ENCODE measurements around the gene SPATA22.
"Not testable (repeated sequence)": the region's sequence is repeated elsewhere in the genome, so short reads cannot be mapped to it uniquely, and the experiment has no call there.

SPATA22 gene

GRCh38 chr17:3401786-3402185 is 69.8 kb downstream of the SPATA22 start:
- H4K91ac ChIP-seq (ENCODE audit: low read depth, low read length, poor library complexity), result no peak overlapping the region
- no peak overlapping the region for H3K4me2 ChIP-seq (ENCODE audit: insufficient read depth, low read length, poor library complexity, severe bottlenecking)
- H2BK15ac ChIP-seq (ENCODE audit: low read length), result no peak overlapping the region
- no peak overlapping the region for H3K23ac ChIP-seq (ENCODE audit: low read depth, low read length, poor library complexity)
- WGBS, 2 donors (ENCODE audit: extremely low coverage in 2 of 2, insufficient read length in 2 of 2, insufficient replicate concordance in 1 of 2), result 100% methylated on average over 1 of the region's 2 CpGs
- no peak overlapping the region for H2BK12ac ChIP-seq (ENCODE audit: low read length)
- H2AK5ac ChIP-seq (ENCODE audit: low read depth, low read length), result no peak overlapping the region
- no peaks in the 10 kb centered on the region for H3K4me1 ChIP-seq (ENCODE audit: control insufficient read depth in 2 of 2, insufficient read depth in 1 of 2, low read depth in 1 of 2, low read length in 2 of 2)
- no peak overlapping the region for H4K8ac ChIP-seq (ENCODE audit: low read depth, low read length)
- no peak overlapping the region for H3K4ac ChIP-seq (ENCODE audit: low read length)
- H3K27me3 ChIP-seq (ENCODE audit: control insufficient read depth in 3 of 3, insufficient read depth in 3 of 3, low read depth in 1 of 3, low read length in 3 of 3), result no peaks in the 10 kb centered on the region
- no peak overlapping the region for H2BK120ac ChIP-seq (ENCODE audit: low read depth, low read length)
- H2BK5ac ChIP-seq (ENCODE audit: low read length), result no peak overlapping the region
- no peak overlapping the region for H3K27ac ChIP-seq (replicated peaks; ENCODE audit: low read length)
- DNase-seq (ENCODE audit: low spot score), result no peak
- no peak overlapping the region for H3K4me3 ChIP-seq (ENCODE audit: low read length in 2 of 2)
- H3K9ac ChIP-seq (ENCODE audit: low read depth, low read length, poor library complexity), result no peak overlapping the region
- H3K18ac ChIP-seq (ENCODE audit: low read length), result no peak overlapping the region
- no peaks in the 10 kb centered on the region for H3K36me3 ChIP-seq (replicated peaks in 1 of 2; ENCODE audit: control insufficient read depth in 2 of 2, insufficient read depth in 2 of 2, low read length in 2 of 2)
- no peak overlapping the region for H2AFZ ChIP-seq (ENCODE audit: low read length)
- H3K14ac ChIP-seq (ENCODE audit: low read length), result no peak overlapping the region
- no peaks in the 10 kb centered on the region for H3K79me1 ChIP-seq (ENCODE audit: low read depth, low read length)
- peaks cover 0 to 4% of the 10 kb centered on the region in 2 donors for H3K9me3 ChIP-seq (replicated peaks in 1 of 2; ENCODE audit: control insufficient read depth in 2 of 2, insufficient read depth in 1 of 2, low read depth in 1 of 2, low read length in 2 of 2)

GRCh38 chr17:3400055-3400454 is 71.6 kb downstream of the SPATA22 start:
- no peak overlapping the region for H3K14ac ChIP-seq (ENCODE audit: low read length)
- WGBS, 2 donors (ENCODE audit: extremely low coverage in 2 of 2, insufficient read length in 2 of 2, insufficient replicate concordance in 1 of 2), result no CpG with 5 or more reads among the region's 6 CpGs
- H3K27me3 ChIP-seq (ENCODE audit: control insufficient read depth in 3 of 3, insufficient read depth in 3 of 3, low read depth in 1 of 3, low read length in 3 of 3), result no peaks in the 10 kb centered on the region
- H2BK12ac ChIP-seq (ENCODE audit: low read length), result no peak overlapping the region
- H3K4me2 ChIP-seq (ENCODE audit: insufficient read depth, low read length, poor library complexity, severe bottlenecking), result no peak overlapping the region
- H3K9me3 ChIP-seq (replicated peaks in 1 of 2; ENCODE audit: control insufficient read depth in 2 of 2, insufficient read depth in 1 of 2, low read depth in 1 of 2, low read length in 2 of 2), result peaks cover 0 to 4% of the 10 kb centered on the region in 2 donors
- no peak overlapping the region for H2BK5ac ChIP-seq (ENCODE audit: low read length)
- no peak overlapping the region for H3K27ac ChIP-seq (replicated peaks; ENCODE audit: low read length)
- no peaks in the 10 kb centered on the region for H3K79me1 ChIP-seq (ENCODE audit: low read depth, low read length)
- no peak overlapping the region for H3K9ac ChIP-seq (ENCODE audit: low read depth, low read length, poor library complexity)
- no peak overlapping the region for H2AK5ac ChIP-seq (ENCODE audit: low read depth, low read length)
- H4K91ac ChIP-seq (ENCODE audit: low read depth, low read length, poor library complexity), result no peak overlapping the region
- H3K4me1 ChIP-seq (ENCODE audit: control insufficient read depth in 2 of 2, insufficient read depth in 1 of 2, low read depth in 1 of 2, low read length in 2 of 2), result no peaks in the 10 kb centered on the region
- DNase-seq (ENCODE audit: low spot score), result no peak
- no peak overlapping the region for H3K4me3 ChIP-seq (ENCODE audit: low read length in 2 of 2)
- no peak overlapping the region for H3K4ac ChIP-seq (ENCODE audit: low read length)
- H3K18ac ChIP-seq (ENCODE audit: low read length), result no peak overlapping the region
- H3K36me3 ChIP-seq (replicated peaks in 1 of 2; ENCODE audit: control insufficient read depth in 2 of 2, insufficient read depth in 2 of 2, low read length in 2 of 2), result no peaks in the 10 kb centered on the region
- H2BK120ac ChIP-seq (ENCODE audit: low read depth, low read length), result no peak overlapping the region
- H3K23ac ChIP-seq (ENCODE audit: low read depth, low read length, poor library complexity), result no peak overlapping the region
- no peak overlapping the region for H4K8ac ChIP-seq (ENCODE audit: low read depth, low read length)
- no peak overlapping the region for H2AFZ ChIP-seq (ENCODE audit: low read length)
- no peak overlapping the region for H2BK15ac ChIP-seq (ENCODE audit: low read length)

- Histone ChIP-seq H3K23ac (ENCODE audit: low read depth, low read length, poor library complexity) (no peak within 1 kb of the TSS), H3K9me3 (replicated peaks in 1 of 2; ENCODE audit: control insufficient read depth in 2 of 2, insufficient read depth in 1 of 2, low read depth in 1 of 2, low read length in 2 of 2) (peaks cover 0 to 2% of the 10 kb centered on the region in 2 donors), H2BK5ac (ENCODE audit: low read length) (no peak within 1 kb of the TSS), H3K36me3 (replicated peaks in 1 of 2; ENCODE audit: control insufficient read depth in 2 of 2, insufficient read depth in 2 of 2, low read length in 2 of 2) (no peaks in the 10 kb centered on the region), H3K4me3 (ENCODE audit: low read length in 2 of 2) (no peak within 1 kb of the TSS), H3K9ac (ENCODE audit: low read depth, low read length, poor library complexity) (no peak within 1 kb of the TSS), H2BK15ac (ENCODE audit: low read length) (no peak within 1 kb of the TSS), H3K4me2 (ENCODE audit: insufficient read depth, low read length, poor library complexity, severe bottlenecking) (no peak within 1 kb of the TSS), H3K18ac (ENCODE audit: low read length) (no peak within 1 kb of the TSS), H3K14ac (ENCODE audit: low read length) (no peak within 1 kb of the TSS), H2BK120ac (ENCODE audit: low read depth, low read length) (no peak within 1 kb of the TSS), H3K79me1 (ENCODE audit: low read depth, low read length) (no peaks in the 10 kb centered on the region), H3K27ac (replicated peaks; ENCODE audit: low read length) (no peak within 1 kb of the TSS), H2AFZ (ENCODE audit: low read length) (no peak within 1 kb of the TSS), H4K8ac (ENCODE audit: low read depth, low read length) (no peak within 1 kb of the TSS), H4K91ac (ENCODE audit: low read depth, low read length, poor library complexity) (no peak within 1 kb of the TSS), H3K4ac (ENCODE audit: low read length) (no peak within 1 kb of the TSS), H2BK12ac (ENCODE audit: low read length) (no peak within 1 kb of the TSS), H2AK5ac (ENCODE audit: low read depth, low read length) (no peak within 1 kb of the TSS), H3K27me3 (ENCODE audit: control insufficient read depth in 3 of 3, insufficient read depth in 3 of 3, low read depth in 1 of 3, low read length in 3 of 3) (no peaks in the 10 kb centered on the region), H3K4me1 (ENCODE audit: control insufficient read depth in 2 of 2, insufficient read depth in 1 of 2, low read depth in 1 of 2, low read length in 2 of 2) (no peaks in the 10 kb centered on the region)
- no peak for DNase-seq (ENCODE audit: low spot score)
- no CpG with 5 or more reads among the region's 1 CpG for WGBS, 2 donors (ENCODE audit: extremely low coverage in 2 of 2, insufficient read length in 2 of 2, insufficient replicate concordance in 1 of 2)
Measured at GRCh38 chr17:3398310-3398709, 73.3 kb downstream of the SPATA22 start, which contains the start of gene OR1E1. Gene OR1E1 (minus strand): TSS chr17:3398410. CDS start chr17:3398410, 0 bp downstream.

- H3K9me3 ChIP-seq (replicated peaks in 1 of 2; ENCODE audit: control insufficient read depth in 2 of 2, insufficient read depth in 1 of 2, low read depth in 1 of 2, low read length in 2 of 2); H2BK120ac ChIP-seq (ENCODE audit: low read depth, low read length); H3K9ac ChIP-seq (ENCODE audit: low read depth, low read length, poor library complexity); H3K27me3 ChIP-seq (ENCODE audit: control insufficient read depth in 3 of 3, insufficient read depth in 3 of 3, low read depth in 1 of 3, low read length in 3 of 3); H2BK15ac ChIP-seq (ENCODE audit: low read length); H3K23ac ChIP-seq (ENCODE audit: low read depth, low read length, poor library complexity); DNase-seq (ENCODE audit: low spot score); H3K79me1 ChIP-seq (ENCODE audit: low read depth, low read length); H2BK5ac ChIP-seq (ENCODE audit: low read length); H3K14ac ChIP-seq (ENCODE audit: low read length); H2AK5ac ChIP-seq (ENCODE audit: low read depth, low read length); H3K27ac ChIP-seq (replicated peaks; ENCODE audit: low read length); H3K4me1 ChIP-seq (ENCODE audit: control insufficient read depth in 2 of 2, insufficient read depth in 1 of 2, low read depth in 1 of 2, low read length in 2 of 2); H4K91ac ChIP-seq (ENCODE audit: low read depth, low read length, poor library complexity); H2BK12ac ChIP-seq (ENCODE audit: low read length); H3K36me3 ChIP-seq (replicated peaks in 1 of 2; ENCODE audit: control insufficient read depth in 2 of 2, insufficient read depth in 2 of 2, low read length in 2 of 2); H3K4ac ChIP-seq (ENCODE audit: low read length); H3K18ac ChIP-seq (ENCODE audit: low read length); H2AFZ ChIP-seq (ENCODE audit: low read length); H3K4me2 ChIP-seq (ENCODE audit: insufficient read depth, low read length, poor library complexity, severe bottlenecking); H3K4me3 ChIP-seq (ENCODE audit: low read length in 2 of 2); H4K8ac ChIP-seq (ENCODE audit: low read depth, low read length): not testable (repeated sequence)
- no CpG with 5 or more reads among the region's 7 CpGs for WGBS, 2 donors (ENCODE audit: extremely low coverage in 2 of 2, insufficient read length in 2 of 2, insufficient replicate concordance in 1 of 2)
Measured at GRCh38 chr17:3397801-3398200, 73.8 kb downstream of the SPATA22 start.

Measured in neuronal stem cell (in vitro differentiated cells).